ENCODE measurements around the gene DOHH.
"Not testable (repeated sequence)": the region's sequence is repeated elsewhere in the genome, so short reads cannot be mapped to it uniquely, and the experiment has no call there.

Gene DOHH

DNA sequence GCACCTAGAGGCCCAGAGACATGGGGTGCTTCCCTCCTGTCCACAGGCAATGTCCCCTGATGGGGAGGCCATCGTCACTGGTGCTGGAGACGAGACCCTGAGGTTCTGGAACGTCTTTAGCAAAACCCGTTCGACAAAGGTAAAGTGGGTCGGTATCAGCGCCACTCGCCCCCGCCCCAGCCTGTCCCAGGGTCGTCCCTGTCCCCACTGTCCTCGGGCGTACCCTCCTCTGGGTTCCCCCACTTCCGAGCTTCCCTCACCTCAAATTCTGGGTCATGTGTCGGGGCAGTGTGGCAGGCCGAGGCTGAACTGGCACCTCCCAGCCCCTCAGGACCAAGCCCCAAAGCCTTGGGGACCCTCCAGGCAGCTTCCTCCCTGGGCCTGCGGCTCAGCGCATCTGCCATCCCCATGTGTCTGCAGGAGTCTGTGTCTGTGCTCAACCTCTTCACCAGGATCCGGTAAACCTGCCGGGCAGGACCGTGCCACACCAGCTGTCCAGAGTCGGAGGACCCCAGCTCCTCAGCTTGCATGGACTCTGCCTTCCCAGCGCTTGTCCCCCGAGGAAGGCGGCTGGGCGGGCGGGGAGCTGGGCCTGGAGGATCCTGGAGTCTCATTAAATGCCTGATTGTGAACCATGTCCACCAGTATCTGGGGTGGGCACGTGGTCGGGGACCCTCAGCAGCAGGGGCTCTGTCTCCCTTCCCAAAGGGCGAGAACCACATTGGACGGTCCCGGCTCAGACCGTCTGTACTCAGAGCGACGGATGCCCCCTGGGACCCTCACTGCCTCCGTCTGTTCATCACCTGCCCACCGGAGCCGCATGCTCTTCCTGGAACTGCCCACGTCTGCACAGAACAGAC lies 34.1 kb upstream of the DOHH start:
- DNase-seq (ENCODE audit: low read depth): no peak

- DNase-seq (ENCODE audit: low read depth): no peak
Observed at GRCh38 chr19:3533563-3534216, 33.2 kb upstream of the DOHH start.

DNA sequence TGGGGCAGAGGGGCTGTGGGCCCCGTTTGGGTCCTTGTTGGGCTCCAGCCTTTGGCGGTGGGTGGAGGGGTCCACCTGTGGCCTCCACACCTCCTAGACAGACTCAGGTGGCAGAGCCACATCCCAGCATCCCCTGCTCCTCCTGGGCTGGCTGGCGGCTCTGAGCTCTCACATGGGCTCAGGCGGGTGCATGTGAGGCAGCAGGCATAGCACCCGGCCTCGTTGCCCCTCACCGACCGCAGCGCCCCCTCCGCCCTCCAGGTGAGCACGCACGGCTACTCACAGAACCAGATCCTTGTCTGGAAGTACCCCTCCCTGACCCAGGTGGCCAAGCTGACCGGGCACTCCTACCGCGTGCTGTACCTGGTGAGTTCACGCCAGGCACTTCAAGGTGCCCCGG lies 32.6 kb upstream of the DOHH start:
- DNase-seq (ENCODE audit: low read depth): no peak

DNA sequence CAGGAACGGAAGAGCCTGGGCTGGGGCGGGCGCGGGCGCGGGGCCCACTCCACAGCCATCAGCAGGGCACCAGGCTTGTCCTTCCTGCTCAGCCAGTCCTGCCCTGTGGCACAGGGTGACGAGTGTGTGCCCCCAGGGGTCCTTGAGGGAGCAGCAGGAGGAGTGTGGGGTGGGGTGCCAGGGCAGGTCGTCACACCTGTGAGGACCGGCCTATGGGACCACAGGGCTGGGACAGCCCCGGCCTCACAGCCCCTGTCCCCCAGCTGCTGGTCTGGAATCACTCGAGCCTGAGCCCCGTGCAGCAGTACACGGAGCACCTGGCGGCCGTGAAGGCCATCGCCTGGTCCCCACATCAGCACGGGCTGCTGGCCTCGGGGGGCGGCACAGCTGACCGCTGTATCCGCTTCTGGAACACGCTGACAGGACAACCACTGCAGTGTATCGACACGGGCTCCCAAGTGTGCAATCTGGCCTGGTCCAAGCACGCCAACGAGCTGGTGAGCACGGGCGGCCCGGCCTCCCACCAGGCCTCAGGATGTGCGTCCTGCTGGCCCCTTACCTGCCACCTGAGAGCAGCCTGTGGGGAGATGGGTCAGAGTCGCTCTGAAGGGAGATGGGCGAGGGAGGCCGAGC lies 31.8 kb upstream of the DOHH start:
- no peak for DNase-seq (ENCODE audit: low read depth)

DNA sequence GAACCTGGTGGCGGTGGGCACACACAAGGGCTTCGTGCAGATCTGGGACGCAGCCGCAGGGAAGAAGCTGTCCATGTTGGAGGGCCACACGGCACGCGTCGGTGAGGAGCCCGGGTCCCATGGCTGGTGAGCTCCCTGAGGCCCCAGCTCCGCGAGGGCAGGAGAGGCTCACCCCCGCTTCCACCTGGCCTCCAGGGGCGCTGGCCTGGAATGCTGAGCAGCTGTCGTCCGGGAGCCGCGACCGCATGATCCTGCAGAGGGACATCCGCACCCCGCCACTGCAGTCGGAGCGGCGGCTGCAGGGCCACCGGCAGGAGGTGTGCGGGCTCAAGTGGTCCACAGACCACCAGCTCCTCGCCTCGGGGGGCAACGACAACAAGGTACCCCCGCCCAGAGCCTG lies 31.2 kb upstream of the DOHH start:
- no peak for DNase-seq (ENCODE audit: low read depth)

DNA sequence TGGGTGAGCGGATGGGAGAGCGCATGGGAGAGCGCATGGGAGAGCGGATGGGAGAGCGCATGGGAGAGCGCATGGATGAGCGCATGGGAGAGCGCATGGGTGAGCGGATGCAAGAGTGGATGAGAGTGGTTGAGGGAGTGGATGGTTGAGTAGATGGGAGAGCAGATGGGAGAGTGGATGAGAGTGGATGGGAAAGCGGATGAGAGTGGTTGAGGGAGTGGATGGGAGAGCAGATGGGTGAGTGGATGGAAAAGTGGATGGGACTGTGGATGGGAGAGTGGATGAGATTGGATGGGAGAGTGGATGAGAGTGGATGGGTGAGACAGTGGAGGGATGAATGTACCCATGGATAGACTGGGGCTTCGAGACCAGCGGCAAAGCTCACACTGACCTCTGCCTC lies 29.9 kb upstream of the DOHH start:
- DNase-seq (ENCODE audit: low read depth): no peak

- DNase-seq (ENCODE audit: low read depth): not testable (repeated sequence)
Observed at GRCh38 chr19:3529299-3529698, 28.8 kb upstream of the DOHH start.

DNA sequence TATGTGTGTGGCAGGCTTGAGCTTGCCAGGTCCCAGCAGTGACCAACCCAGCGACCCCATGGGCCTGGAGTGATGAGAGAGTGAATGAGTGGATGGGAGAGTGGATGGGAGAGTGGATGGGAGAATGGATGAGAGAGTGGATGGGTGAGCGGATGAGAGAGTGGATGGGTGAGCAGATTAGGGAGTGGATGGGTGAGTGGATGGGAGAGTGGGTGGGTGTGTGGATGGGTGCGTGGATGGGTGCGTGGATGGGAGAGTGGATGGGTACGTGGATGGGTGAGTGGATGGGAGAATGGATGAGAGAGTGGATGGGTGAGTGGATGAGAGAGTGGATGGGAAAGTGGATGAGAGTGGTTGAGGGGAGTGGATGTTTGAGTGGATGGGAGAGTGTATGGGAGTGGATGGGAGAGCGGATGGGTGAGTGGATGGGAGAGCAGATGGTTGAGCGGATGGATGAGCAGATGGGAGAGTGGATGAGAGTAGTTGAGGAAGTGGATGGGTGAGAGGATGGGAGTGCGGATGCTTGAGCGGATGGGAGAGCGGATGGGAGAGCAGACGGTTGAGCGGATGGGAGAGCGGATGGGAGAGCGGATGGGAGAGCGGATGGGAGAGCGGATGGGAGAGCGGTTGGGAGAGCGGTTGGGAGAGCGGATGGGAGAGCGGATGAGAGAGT lies 28.2 kb upstream of the DOHH start:
- DNase-seq (ENCODE audit: low read depth): no peak

- no peak for DNase-seq (ENCODE audit: low read depth)
Observed at GRCh38 chr19:3528080-3528479, 27.6 kb upstream of the DOHH start.

- no peak for DNase-seq (ENCODE audit: low read depth)
Observed at GRCh38 chr19:3527238-3527910, 26.9 kb upstream of the DOHH start.

- DNase-seq (ENCODE audit: low read depth): no peak
Observed at GRCh38 chr19:3526507-3527237, 26.2 kb upstream of the DOHH start.

GRCh38 chr19:3524904-3525451 lies 24.5 kb upstream of the DOHH start:
- DNase-seq (ENCODE audit: low read depth): no peak

DNA sequence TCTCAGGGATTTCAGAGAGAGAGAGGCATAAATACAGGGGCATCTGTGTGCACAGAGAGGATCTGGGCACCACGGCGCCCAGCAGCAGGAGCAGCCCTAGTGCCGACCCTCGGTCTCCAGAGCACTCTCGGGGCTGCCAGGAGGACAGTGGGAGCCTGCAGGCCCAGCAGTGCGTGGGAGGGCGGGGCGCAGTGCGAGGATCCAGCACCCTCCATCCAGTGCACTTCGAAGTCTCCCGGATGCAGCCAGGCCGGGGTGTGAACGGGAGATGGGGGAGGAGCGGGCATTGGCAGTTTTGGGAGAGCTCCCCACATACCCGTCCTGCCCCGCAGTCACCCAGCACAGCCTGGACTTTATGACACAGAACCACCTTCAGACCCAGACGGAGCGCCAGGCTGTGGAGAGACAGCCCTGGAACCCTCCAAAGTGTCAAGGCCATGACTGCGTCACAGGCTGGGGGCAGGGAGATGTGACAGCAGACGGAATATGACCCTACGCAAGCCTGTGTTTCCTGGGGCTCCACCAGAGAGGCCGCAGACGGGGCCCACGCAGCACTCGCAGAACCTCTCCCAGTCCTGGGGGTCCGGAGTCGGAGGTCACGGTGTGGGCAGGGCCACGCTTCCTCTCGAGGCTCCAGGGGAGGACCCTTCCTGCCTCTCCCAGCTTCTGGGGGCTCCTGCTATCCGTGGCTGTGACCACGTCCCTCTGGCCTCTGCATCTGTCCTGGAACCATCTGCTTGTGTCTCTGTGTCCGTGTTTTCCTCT lies 23.8 kb upstream of the DOHH start:
- no peak for DNase-seq (ENCODE audit: low read depth)

DNA sequence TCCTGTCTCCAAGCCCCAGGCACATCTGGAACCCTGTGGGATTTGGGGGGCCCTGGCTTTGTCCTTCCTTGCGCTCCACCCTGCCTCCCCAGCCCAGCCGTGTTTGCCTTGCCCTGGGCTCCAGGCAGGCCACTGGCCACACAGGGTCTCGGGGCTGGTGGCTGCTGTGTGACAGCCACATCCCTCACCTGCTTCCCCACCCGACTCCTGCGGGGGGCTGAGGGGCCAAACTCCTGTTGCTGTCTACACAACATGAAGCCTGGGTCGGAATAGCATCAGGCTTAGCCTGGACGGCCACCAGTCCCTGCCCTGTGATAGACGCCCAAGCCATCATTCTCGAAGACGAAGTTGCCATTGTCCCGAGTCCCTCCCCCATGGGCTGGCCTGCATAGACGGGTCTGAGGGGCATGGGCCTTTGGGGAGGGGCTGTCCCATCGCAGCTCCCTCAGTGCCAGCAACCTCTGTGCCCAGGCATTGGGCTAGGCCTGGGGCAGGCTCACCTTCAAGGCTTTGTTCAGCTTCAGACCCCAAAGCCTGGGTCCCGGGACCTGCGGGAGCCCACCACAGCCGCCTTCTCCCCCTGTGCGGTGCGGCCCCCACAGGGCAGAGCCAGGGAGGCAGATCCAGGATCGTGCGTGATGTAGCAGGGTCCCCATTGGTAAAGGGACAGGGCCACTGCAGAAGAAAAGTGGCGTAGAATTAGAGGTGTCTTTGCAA lies 23.0 kb upstream of the DOHH start:
- DNase-seq (ENCODE audit: low read depth): no peak

- no peak for DNase-seq (ENCODE audit: low read depth)
Observed at GRCh38 chr19:3522421-3523360, 22.2 kb upstream of the DOHH start.

DNA sequence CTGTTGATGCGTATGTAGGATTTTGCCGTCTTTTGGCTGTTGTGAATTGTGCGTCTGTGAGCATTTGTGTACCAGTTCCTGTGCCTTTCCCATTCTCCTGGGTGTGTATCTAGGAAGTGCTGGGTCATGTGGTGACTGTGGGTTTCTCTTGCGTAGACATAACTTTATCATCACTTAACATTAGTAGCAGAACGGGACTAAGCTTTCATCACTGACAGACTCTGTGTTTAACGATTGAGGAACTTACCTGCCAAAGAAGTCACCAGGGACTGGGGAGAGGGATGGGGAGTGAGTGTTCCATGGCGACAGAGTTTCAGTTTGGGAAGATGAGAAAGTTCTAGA lies 20.6 kb upstream of the DOHH start:
- DNase-seq (ENCODE audit: low read depth): no peak

DNA sequence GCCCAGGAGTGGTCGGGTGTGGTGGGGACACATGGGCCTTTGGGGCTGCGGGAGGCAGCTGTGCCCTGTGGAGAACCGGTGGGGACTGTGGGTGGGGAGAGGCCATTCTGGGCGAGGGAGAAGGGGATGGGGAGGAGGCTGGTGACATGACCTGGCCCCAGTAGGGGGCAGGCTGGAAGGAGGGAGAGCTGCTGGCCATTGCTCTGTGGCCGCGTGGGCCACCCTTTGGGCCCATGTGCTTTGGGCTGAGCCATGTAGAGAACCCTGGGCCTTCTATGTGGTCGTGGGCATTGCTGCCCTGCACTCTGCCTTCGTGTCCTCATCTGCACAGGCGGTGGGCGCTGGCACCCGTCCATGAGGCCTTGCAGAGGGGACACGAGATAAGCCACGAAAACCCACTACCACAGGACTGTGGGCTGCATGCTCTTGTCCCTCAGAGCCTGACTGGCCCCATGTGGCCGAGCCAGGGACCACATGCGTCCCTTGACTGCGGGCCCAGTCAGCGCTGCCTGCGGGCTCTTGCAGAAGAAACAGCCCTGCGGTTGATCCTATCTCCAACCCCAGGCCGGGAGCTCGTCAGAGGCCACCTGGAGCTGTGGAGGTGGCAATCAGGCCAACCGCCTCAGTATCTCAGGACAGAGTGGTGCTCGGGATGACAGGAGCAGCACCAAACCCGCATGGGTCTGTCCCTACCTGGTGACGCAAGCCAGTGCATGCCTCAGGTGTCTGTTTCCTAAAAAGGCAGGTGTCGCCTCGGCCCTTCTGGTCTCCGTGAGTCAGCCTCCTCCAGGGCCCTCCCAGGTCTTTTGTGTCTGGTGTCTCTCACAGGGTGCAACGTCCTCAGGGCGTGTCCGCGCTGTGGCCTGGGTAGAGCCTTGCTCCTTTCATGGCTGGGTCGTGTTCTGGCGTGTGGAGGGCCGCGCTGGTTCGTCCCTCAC lies 20.0 kb upstream of the DOHH start:
- no peak for DNase-seq (ENCODE audit: low read depth)
